Measurements from ENCODE around the gene ORMDL3. TPM values are rescaled to one million over a fixed set of nuclear protein-coding genes. Genes with fewer than 3 reads are reported as not detected.

Gene ORMDL3
- total RNA-seq, 120 experiments from 2014 or later, result 42.7 to 90.1 (median 58.8) TPM

Other genes starting within 250 kb of the ORMDL3 start
- gene PGAP3, start 239.5 kb downstream of the ORMDL3 start, total RNA-seq, result 10 to 100 TPM; 14.2 to 41.1 (median 27.6) TPM
- gene ERBB2, start 227.5 kb downstream of the ORMDL3 start, total RNA-seq, result 10 to 100 TPM in 110 of 120 experiments, 1 to 10 TPM in 10; 7.9 to 41.1 (median 16.5) TPM
- 10 to 100 TPM; 37.4 to 67.6 (median 52.1) TPM for gene MIEN1, start 197.1 kb downstream of the ORMDL3 start, total RNA-seq
- 1 to 10 TPM in 99 of 120 experiments, under 1 TPM in 20, not detected in 1; 0.31 to 8.2 (median 1.8) TPM for gene GRB7, start 189.7 kb downstream of the ORMDL3 start, total RNA-seq
- gene IKZF3, start 63.3 kb downstream of the ORMDL3 start, total RNA-seq, result 1 to 10 TPM in 85 of 120 experiments, under 1 TPM in 35; 0.35 to 5.2 (median 1.4) TPM
- gene ZPBP2, start 59.4 kb downstream of the ORMDL3 start, total RNA-seq, result not detected
- gene GSDMB, start 9.0 kb downstream of the ORMDL3 start, total RNA-seq, result 10 to 100 TPM in 118 of 120 experiments, 1 to 10 TPM in 2; 8.8 to 58.3 (median 24.9) TPM
- gene LRRC3C, start 131 bp upstream of the ORMDL3 start, total RNA-seq, result under 1 TPM in 6 of 120 experiments, not detected in 114; 0.47 to 1.00 (median 0.60) TPM
- 1 to 10 TPM in 1 of 120 experiments, under 1 TPM in 5, not detected in 114; 0.22 to 1.3 (median 0.35) TPM for gene GSDMA, start 35.4 kb upstream of the ORMDL3 start, total RNA-seq
- gene PSMD3, start 53.2 kb upstream of the ORMDL3 start, total RNA-seq, result 100 to 1,000 TPM in 50 of 120 experiments, 10 to 100 TPM in 70; 70.5 to 136 (median 98.5) TPM
- 100 to 1,000 TPM in 1 of 120 experiments, 10 to 100 TPM in 8, 1 to 10 TPM in 30, under 1 TPM in 25, not detected in 56; 0.30 to 105 (median 1.8) TPM for gene CSF3, start 87.8 kb upstream of the ORMDL3 start, total RNA-seq
- gene MED24, start 126.8 kb upstream of the ORMDL3 start, total RNA-seq, result 100 to 1,000 TPM in 59 of 120 experiments, 10 to 100 TPM in 61; 59.5 to 156 (median 99.1) TPM
- 100 to 1,000 TPM; 178 to 301 (median 231) TPM for gene THRA, start 135.4 kb upstream of the ORMDL3 start, total RNA-seq
- gene NR1D1, start 173.0 kb upstream of the ORMDL3 start, total RNA-seq, result 10 to 100 TPM; 26.9 to 97.0 (median 62.1) TPM
- gene MSL1, start 194.4 kb upstream of the ORMDL3 start, total RNA-seq, result 100 to 1,000 TPM in 116 of 120 experiments, 10 to 100 TPM in 4; 87.8 to 143 (median 120) TPM
- 100 to 1,000 TPM in 119 of 120 experiments, 10 to 100 TPM in 1; 95.0 to 216 (median 136) TPM for gene CASC3, start 212.9 kb upstream of the ORMDL3 start, total RNA-seq
- 100 to 1,000 TPM in 59 of 120 experiments, 10 to 100 TPM in 61; 31.7 to 151 (median 99.5) TPM for gene RAPGEFL1, start 249.9 kb upstream of the ORMDL3 start, total RNA-seq

Measured in dorsolateral prefrontal cortex (tissue), 118 donors.